AG09309 (cell line): ENCODE measurements around the gene ZNF792.

Experiments
- DNase-seq: peaks from one replicate; pipeline ENCODE4 v3.0.0-alpha.2; 2010; ENCODE audit warnings: low read depth
- H3K4me3 ChIP-seq: 2 replicates; pipeline ENCODE4 v1.5.1; 2011; ENCODE audit warnings: mild to moderate bottlenecking, low read depth, low read length, moderate library complexity; ENCODE audit not compliant: control insufficient read depth
- TF ChIP-seq, protein P1 (sequence below): IDR thresholded peaks from 2 replicates; pipeline ENCODE4 v1.5.1; 2011; ENCODE audit warnings: mild to moderate bottlenecking, low read depth, low read length, inconsistent platforms; ENCODE audit not compliant: insufficient read depth, control insufficient read depth; ENCODE audit errors: missing control alignments

The ZNF792 gene

DNA sequence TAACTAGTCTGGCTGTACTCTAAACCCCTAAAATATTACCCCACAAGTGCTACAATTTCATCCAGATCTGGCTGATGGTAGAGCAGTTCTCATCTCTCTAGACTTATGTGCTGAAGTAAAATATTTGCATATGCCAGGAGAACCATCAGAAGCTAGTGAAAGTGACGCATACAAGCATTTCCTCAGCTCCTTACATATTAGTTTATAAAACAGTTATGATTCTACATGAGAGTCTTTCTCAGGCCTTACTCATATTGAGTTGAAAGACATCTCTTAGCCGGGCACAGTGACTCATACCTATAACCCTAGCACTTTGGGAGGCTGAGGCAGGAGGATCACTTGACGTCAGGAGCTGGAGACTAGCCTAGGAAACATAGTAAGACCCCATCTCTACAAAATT, 53.3 kb downstream of the ZNF792 start:
- TF ChIP-seq, protein P1, sequence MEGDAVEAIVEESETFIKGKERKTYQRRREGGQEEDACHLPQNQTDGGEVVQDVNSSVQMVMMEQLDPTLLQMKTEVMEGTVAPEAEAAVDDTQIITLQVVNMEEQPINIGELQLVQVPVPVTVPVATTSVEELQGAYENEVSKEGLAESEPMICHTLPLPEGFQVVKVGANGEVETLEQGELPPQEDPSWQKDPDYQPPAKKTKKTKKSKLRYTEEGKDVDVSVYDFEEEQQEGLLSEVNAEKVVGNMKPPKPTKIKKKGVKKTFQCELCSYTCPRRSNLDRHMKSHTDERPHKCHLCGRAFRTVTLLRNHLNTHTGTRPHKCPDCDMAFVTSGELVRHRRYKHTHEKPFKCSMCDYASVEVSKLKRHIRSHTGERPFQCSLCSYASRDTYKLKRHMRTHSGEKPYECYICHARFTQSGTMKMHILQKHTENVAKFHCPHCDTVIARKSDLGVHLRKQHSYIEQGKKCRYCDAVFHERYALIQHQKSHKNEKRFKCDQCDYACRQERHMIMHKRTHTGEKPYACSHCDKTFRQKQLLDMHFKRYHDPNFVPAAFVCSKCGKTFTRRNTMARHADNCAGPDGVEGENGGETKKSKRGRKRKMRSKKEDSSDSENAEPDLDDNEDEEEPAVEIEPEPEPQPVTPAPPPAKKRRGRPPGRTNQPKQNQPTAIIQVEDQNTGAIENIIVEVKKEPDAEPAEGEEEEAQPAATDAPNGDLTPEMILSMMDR = no peak
- DNase-seq = no peak
- no peak overlapping the region for H3K4me3 ChIP-seq
